ENCODE measurements around the gene ELANE. TPM values are rescaled to one million over a fixed set of nuclear protein-coding genes. Genes with fewer than 3 reads are reported as not detected.

ELANE gene
- total and polyA plus RNA-seq, 9 of the 15 experiments (the other 6 are each of a cell fraction or from before 2014, with no cell fraction given), result not detected

GRCh38 chr19:843180-843835 is 8.8 kb upstream of the ELANE start (continued):
- TF ChIP-seq U2AF1 (optimal IDR thresholded peaks at IDR 0.05; ENCODE audit: low read depth, low read length) (no peak), ZNF431 (CRISPR knock-in tag; IDR thresholded peaks at IDR 0.05) (peak; percentile 62)

- H3K9me3 ChIP-seq (replicated peaks; ENCODE audit: control insufficient read depth, insufficient read depth, low read depth, low read length), result no peaks in the 10 kb centered on the region
- ChIA-PET POLR2A (interaction anchor here (1.1 to 1.2 kb wide), 2 partner anchors 12 to 45 kb away, joined by 3 read pairs; no protein-coding TSS in a partner anchor), CTCF (ENCODE audit: low intra/inter-chr PET ratio) (no interaction called here)
- ATAC-seq (peak; percentile 71), FAIRE-seq (no peak), DNase-seq (ENCODE audit: extremely low read depth in 1 of 4, low spot score in 3 of 4) (peak in 2 of 4 experiments; percentile 73 to 79)
- H3K27ac ChIP-seq (ENCODE audit: extremely low read depth, low read depth, low read length), result peak overlapping the region; percentile 8; the same call in 1 of the 3 replicates
- no peaks in the 10 kb centered on the region for H3K36me3 ChIP-seq (ENCODE audit: control insufficient read depth, insufficient read depth, low read length)
- H2AFZ ChIP-seq (ENCODE audit: low read depth, low read length), result peak overlapping the region; percentile 93
- H3K79me2 ChIP-seq (ENCODE audit: control insufficient read depth, insufficient read depth, low read length), result no peaks in the 10 kb centered on the region
- H4K20me1 ChIP-seq (replicated peaks; ENCODE audit: control insufficient read depth, insufficient read depth, low read length), result no peaks in the 10 kb centered on the region
- WGBS (ENCODE audit: insufficient coverage, low coverage, missing lambda C conversion rate), result 3% methylated on average over 12 of the region's 70 CpGs
- no peaks in the 10 kb centered on the region for H3K27me3 ChIP-seq (ENCODE audit: control insufficient read depth in 2 of 2, insufficient read depth in 2 of 2, low read length in 2 of 2)
- intact Hi-C loops (cut with micrococcal nuclease), result no loop called here
- peak overlapping the region; percentile 39 for H3K4me3 ChIP-seq
- no TSS peak for BruUV-seq (replicated peaks)
- H3K4me2 ChIP-seq (ENCODE audit: insufficient read depth, low read length), result peak overlapping the region; percentile 87
- in situ Hi-C loops (cut with MboI), result no loop called here
- H3K9ac ChIP-seq (ENCODE audit: insufficient read depth in 1 of 2, low read depth in 2 of 2, low read length in 2 of 2), result peak overlapping the region; percentile 34 to 92; a peak in 3 of 4 replicates
- H3K9me1 ChIP-seq (ENCODE audit: control insufficient read depth, insufficient read depth, low read length), result no peaks in the 10 kb centered on the region
- peaks cover 5 to 58% of the 10 kb centered on the region in 2 experiments for H3K4me1 ChIP-seq (replicated peaks in 1 of 2; ENCODE audit: control insufficient read depth in 2 of 2, insufficient read depth in 2 of 2, low read length in 2 of 2)
- no peak for TF ChIP-seq RFX7 (CRISPR knock-in tag; IDR thresholded peaks at IDR 0.05)
- TF ChIP-seq SIN3B (IDR thresholded peaks at IDR 0.05; ENCODE audit: low read depth), result no peak
- TF ChIP-seq ZC3H4 (CRISPR knock-in tag; IDR thresholded peaks at IDR 0.05; ENCODE audit: borderline replicate concordance), result no peak
- TF ChIP-seq CEBPB (tag; IDR thresholded peaks at IDR 0.05), result no peak
- no peak for TF ChIP-seq ADNP (tag; IDR thresholded peaks at IDR 0.05)
- TF ChIP-seq ZNF589 (CRISPR knock-in tag; IDR thresholded peaks at IDR 0.05; ENCODE audit: low read depth), result no peak
- no peak for TF ChIP-seq OTX1 (CRISPR knock-in tag; IDR thresholded peaks at IDR 0.05)
- no peak for TF ChIP-seq ZEB2 (IDR thresholded peaks at IDR 0.05)
- peak; percentile 81 for TF ChIP-seq ZNF444 (CRISPR knock-in tag; IDR thresholded peaks at IDR 0.05)
- peak; percentile 96 for TF ChIP-seq ZKSCAN8 (CRISPR knock-in tag; IDR thresholded peaks at IDR 0.05)
- no peak for TF ChIP-seq CHD1 (IDR thresholded peaks at IDR 0.05; ENCODE audit: low read length)
- no peak for TF ChIP-seq E2F8 (IDR thresholded peaks at IDR 0.05; ENCODE audit: low read depth, partially characterized antibody)
- no peak for TF ChIP-seq TCF7 (IDR thresholded peaks at IDR 0.05; ENCODE audit: borderline replicate concordance)
- no peak for TF ChIP-seq NFYB (IDR thresholded peaks at IDR 0.05; ENCODE audit: extremely low read depth, insufficient read length)
- TF ChIP-seq ZNF778 (CRISPR knock-in tag; IDR thresholded peaks at IDR 0.05), result no peak
- no peak for TF ChIP-seq NEUROD1 (IDR thresholded peaks at IDR 0.05; ENCODE audit: borderline replicate concordance, low read depth, low read length, partially characterized antibody)
- TF ChIP-seq TCF3 (CRISPR knock-in tag; IDR thresholded peaks at IDR 0.05), result no peak
- no peak for TF ChIP-seq ZNF780A (CRISPR knock-in tag; IDR thresholded peaks at IDR 0.05)
Observed at GRCh38 chr19:843836-844545, 8.1 kb upstream of the ELANE start.
